Calu3 (cell line): ENCODE data around the gene TRMT10B. TPM values are rescaled to one million over a fixed set of nuclear protein-coding genes. Genes with fewer than 3 reads are reported as not detected.

ENCODE experiments used
- BruUV-seq: library from RNA; stranded (reverse); fragments of 400-500 nt; replicated peaks from 2 replicates; lab custom pipeline; 2021; lab: Mats Ljungman, UMichigan
- CTCF ChIA-PET: fragments of 300-600 bp; sonication (Branson Sonifier 250); formaldehyde crosslinking; loops from one replicate; lab custom pipeline; 2022; ENCODE audit warnings: antibody characterized with exemption; lab: Charles Lee
- DNase-seq: peaks from one replicate; pipeline ENCODE4 v3.0.0; 2022
- H3K27ac Mint-ChIP-seq: one replicate; pipeline ENCODE4 v1.8.0; 2022; ENCODE audit warnings: mixed read lengths; ENCODE audit not compliant: unreplicated experiment
- H3K27me3 Mint-ChIP-seq: one replicate; pipeline ENCODE4 v1.8.0; 2022; ENCODE audit warnings: mixed read lengths; ENCODE audit not compliant: unreplicated experiment
- H3K36me3 Mint-ChIP-seq: one replicate; pipeline ENCODE4 v1.8.0; 2022; ENCODE audit warnings: mild to moderate bottlenecking, moderate library complexity, mixed read lengths; ENCODE audit not compliant: insufficient read depth, unreplicated experiment
- H3K4me1 Mint-ChIP-seq: one replicate; pipeline ENCODE4 v1.8.0; 2022; ENCODE audit warnings: mild to moderate bottlenecking, low read depth, mixed read lengths; ENCODE audit not compliant: unreplicated experiment
- H3K4me3 Mint-ChIP-seq: one replicate; pipeline ENCODE4 v1.8.0; 2022; ENCODE audit warnings: mild to moderate bottlenecking, low read depth, moderate library complexity, mixed read lengths; ENCODE audit not compliant: unreplicated experiment
- H3K9me3 Mint-ChIP-seq: one replicate; pipeline ENCODE4 v1.8.0; 2022; ENCODE audit warnings: low read depth, mixed read lengths; ENCODE audit not compliant: unreplicated experiment
- intact Hi-C: fragments of 100-400 bp; cut with micrococcal nuclease; formaldehyde crosslinking; loops from one replicate; pipeline ENCODE4 v1.10.0; 2022; ENCODE audit not compliant: unreplicated experiment
- total RNA-seq: library from RNA; stranded (reverse); gene quantifications from 2 replicates; pipeline ENCODE4 v1.2.3, GENCODE V29; 2022
- TF ChIP-seq, protein P1 (sequence below): fragments of 200-600 bp; IDR thresholded peaks from one replicate; pipeline ENCODE4 v1.8.0; 2022; ENCODE audit warnings: antibody characterized with exemption; ENCODE audit not compliant: unreplicated experiment

The TRMT10B gene
- total RNA-seq, 1 experiment from 2014 or later: 4.1 TPM

DNA sequence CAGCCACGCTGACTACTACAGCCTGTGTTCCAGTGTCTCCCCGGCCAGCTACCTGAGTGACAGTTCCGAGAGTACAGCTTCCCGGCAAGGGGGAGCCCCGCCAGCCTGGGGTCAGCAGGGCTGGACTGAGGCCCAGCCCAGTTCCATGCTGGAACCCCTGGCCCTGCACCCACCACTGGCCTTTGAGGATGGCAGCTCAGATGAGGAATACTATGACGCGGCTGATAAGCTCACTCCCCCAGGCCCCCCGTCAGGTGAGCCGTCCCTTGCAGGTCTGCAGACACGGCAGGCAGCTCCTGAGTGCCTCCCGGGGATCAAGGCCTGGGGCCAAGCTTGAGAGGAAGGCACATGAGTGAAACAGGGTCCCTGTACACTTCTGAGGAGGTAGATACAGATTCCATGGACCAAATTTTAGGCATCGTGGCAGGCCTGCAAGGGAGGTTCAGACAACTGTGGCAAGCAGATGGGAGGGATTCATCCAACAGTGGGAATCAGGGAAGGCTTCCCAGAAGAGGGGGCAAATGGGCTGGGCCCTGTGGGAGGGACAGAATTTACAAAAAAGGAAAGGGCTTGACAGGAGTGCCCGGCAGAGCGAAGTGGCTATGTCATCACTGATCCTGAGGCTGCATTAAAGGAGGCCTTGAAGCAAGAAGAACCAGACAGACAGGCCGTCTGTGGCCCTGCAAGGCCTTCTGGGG lies 12.8 kb upstream of the TRMT10B start:
- Mint-ChIP-seq H3K4me3 (no peak overlapping the region), H3K27me3 (peaks cover 13% of the 10 kb centered on the region), H3K27ac (no peak overlapping the region), H3K9me3 (no peaks in the 10 kb centered on the region), H3K4me1 (no peaks in the 10 kb centered on the region), H3K36me3 (no peaks in the 10 kb centered on the region)
- intact Hi-C loops: loop anchor here (10.0 kb wide), 1 partner anchor 524 kb away; no protein-coding TSS in a partner anchor
- CTCF ChIA-PET: no interaction called here
- no peak for DNase-seq
- no TSS peak for BruUV-seq
- TF ChIP-seq, protein P1, sequence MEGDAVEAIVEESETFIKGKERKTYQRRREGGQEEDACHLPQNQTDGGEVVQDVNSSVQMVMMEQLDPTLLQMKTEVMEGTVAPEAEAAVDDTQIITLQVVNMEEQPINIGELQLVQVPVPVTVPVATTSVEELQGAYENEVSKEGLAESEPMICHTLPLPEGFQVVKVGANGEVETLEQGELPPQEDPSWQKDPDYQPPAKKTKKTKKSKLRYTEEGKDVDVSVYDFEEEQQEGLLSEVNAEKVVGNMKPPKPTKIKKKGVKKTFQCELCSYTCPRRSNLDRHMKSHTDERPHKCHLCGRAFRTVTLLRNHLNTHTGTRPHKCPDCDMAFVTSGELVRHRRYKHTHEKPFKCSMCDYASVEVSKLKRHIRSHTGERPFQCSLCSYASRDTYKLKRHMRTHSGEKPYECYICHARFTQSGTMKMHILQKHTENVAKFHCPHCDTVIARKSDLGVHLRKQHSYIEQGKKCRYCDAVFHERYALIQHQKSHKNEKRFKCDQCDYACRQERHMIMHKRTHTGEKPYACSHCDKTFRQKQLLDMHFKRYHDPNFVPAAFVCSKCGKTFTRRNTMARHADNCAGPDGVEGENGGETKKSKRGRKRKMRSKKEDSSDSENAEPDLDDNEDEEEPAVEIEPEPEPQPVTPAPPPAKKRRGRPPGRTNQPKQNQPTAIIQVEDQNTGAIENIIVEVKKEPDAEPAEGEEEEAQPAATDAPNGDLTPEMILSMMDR: no peak

DNA sequence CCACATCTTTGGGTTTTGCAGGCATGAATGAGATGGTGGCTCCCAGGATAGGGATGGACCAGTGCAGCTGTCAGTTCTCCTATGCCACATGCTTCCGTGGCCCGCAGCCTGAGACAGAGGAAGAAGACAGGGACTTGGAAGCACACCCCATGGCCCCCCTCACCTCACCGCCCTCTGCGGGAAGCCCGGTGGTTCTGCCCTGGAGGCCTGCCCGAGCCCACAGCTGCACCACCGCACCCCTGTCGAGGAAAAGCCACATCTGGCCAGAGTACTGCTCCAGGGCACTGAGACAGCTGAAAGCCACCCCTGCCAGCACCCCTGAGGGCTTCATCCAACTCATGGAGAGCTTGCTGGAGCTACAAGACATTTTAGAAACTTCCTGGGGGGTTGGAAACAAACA lies 7.6 kb upstream of the TRMT10B start:
- Mint-ChIP-seq H3K4me1 (no peaks in the 10 kb centered on the region), H3K27ac (no peak overlapping the region), H3K4me3 (no peak overlapping the region), H3K27me3 (no peaks in the 10 kb centered on the region), H3K36me3 (no peaks in the 10 kb centered on the region), H3K9me3 (no peaks in the 10 kb centered on the region)
- intact Hi-C loops: loop anchor here (10.0 kb wide), 1 partner anchor 519 kb away; no protein-coding TSS in a partner anchor
- CTCF ChIA-PET: no interaction called here
- BruUV-seq: no TSS peak
- TF ChIP-seq, protein P1: no peak
- DNase-seq: no peak

DNA sequence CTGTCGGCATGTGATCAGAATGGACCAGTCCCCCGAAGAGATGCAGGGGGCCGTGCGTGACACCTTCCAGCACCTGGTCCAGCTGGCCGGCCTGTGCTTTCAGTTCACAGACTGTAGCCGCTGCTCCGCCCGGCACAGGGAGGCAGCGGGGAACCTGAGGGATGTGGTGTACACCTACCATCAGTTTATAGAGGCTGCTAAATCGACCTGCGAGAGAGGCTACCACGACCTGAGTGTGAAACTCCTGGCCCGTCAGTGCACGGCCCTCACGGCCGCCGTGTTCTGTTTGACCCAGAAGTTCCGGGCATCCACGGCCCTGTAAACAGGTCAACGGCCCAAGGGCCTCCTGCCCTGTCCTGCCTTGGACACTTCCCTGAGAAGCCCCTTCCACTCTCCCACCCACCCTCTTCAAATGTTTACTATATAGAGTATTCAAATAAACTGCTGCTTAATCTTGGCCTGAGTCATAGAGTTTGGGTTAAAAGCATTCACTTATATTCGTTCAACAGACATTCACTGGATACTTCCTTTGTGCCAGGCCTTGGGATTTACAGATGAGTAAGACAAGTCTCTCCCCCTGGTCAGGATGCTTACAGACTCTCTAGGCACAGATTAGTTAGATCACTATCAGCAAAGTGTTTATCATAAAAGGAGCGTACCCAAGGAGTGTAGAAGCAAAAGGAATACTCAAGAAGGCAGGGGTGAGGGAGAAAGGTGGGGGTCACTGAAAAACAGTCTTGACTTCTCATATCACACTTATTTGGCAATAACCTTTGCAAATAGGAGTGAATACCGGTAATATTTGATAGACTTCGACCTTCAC lies 6.9 kb upstream of the TRMT10B start:
- DNase-seq: no peak
- TF ChIP-seq, protein P1: no peak
- Mint-ChIP-seq H3K9me3 (no peaks in the 10 kb centered on the region), H3K4me3 (no peak overlapping the region), H3K36me3 (no peaks in the 10 kb centered on the region), H3K27me3 (no peaks in the 10 kb centered on the region), H3K27ac (no peak overlapping the region), H3K4me1 (no peaks in the 10 kb centered on the region)
- CTCF ChIA-PET: no interaction called here
- intact Hi-C loops: loop anchor here (10.0 kb wide), 1 partner anchor 518 kb away; no protein-coding TSS in a partner anchor
- no TSS peak for BruUV-seq

DNA sequence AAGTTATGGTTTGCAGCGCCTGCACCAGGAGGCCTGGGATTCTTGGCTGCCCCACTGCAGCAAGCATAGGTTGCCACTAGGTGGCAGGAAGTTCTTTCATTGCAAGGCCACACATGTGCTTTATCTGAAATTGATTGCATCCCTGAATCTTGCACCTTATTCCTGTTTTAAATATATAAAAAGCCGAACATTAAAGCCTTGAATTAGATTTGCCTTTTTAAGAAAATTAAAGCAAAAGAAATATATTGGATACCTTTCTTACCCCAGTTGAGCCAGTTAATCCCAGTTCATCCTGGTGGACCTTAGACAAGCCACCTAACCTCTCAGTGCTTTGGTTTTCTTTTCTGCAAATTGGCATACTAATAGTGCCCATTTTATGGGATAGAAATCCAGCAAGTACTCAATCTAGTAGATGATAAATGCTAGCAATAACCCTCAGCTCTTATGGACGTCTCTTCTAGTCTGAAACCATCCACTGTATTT lies 6.3 kb upstream of the TRMT10B start:
- no peaks in the 10 kb centered on the region for H3K9me3 Mint-ChIP-seq
- no peak overlapping the region for H3K27ac Mint-ChIP-seq
- intact Hi-C loops: loop anchor here (10.0 kb wide), 1 partner anchor 517 kb away; no protein-coding TSS in a partner anchor
- CTCF ChIA-PET: no interaction called here
- H3K36me3 Mint-ChIP-seq: no peaks in the 10 kb centered on the region
- TF ChIP-seq, protein P1: no peak
- no peak overlapping the region for H3K4me3 Mint-ChIP-seq
- no peaks in the 10 kb centered on the region for H3K27me3 Mint-ChIP-seq
- DNase-seq: peak; percentile 34
- BruUV-seq: no TSS peak
- H3K4me1 Mint-ChIP-seq: no peaks in the 10 kb centered on the region
